ENCODE results near the gene TBX18.
A peak's percentile ranks its signal among the peaks of the same experiment; 100 is the strongest.

TBX18 gene

DNA sequence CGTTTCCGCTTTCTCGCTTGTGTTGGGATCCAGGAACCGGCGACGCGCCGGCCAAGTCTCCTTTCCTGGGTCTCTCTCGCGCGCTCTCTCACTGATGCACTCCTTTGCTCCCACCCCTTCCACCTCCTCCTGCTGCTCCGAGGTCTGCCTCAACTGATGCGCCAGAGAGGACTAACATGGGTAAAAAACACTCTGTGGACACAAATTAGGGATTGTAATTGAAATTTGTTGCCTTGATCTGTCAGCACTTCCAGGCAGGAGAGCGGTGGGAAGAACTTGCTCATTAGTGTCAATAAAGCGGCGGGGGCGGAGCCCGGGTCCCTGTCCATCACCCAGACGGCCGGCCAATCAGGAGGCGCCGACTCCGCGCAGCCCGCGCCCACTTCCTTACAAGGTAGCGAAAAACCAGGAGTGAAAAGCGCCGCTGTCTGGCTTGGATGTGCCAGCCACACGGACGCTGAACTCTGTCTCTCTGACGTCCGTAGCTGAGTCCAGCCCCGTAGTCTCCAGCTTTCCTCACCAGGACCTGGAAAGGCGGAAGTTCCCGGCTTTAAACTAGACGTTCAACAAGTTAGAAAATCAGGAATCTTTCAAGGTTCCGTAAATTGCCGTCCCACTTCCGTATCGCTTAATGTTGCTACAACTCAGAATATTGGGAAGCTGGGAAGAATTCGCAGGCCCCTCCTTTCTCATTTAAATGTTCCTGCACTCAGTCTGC lies at the start of gene TBX18:
TSS of gene TBX18 (minus strand) at position 267 of the 718 bp plus-strand sequence. CDS start 417 bp downstream, outside the sequence.
- no peak for DNase-seq (ENCODE audit: insufficient read length, low spot score)
- no peak for FAIRE-seq
- TF ChIP-seq POLR2A (IDR thresholded peaks at IDR 0.05; ENCODE audit: low read depth, low read length): no peak

GRCh38 chr6:84811351-84811750 lies 47.0 kb upstream of the TBX18 start:
- no peak for TF ChIP-seq POLR2A (IDR thresholded peaks at IDR 0.05; ENCODE audit: low read depth, low read length)
- FAIRE-seq (peak; percentile 58), DNase-seq (ENCODE audit: insufficient read length, low spot score) (no peak)

DNA sequence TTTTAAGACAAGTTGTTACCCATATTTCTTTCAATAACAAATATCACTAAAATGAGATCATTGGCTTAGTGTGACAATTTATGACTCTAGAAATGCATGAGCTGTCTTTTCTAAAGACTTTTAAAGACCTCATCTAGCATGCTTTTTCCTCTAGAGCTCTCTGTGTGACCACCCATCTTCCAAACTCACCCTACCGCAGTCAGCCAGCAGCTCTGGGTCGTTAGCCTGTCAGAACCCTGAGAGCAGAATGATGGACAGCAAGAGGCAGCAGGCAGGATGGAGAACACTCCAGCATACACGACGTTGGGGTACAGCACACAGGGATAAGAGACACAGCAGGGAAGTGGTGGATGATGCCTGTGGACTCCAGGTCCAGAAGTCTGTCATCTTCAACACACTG lies 45.1 kb upstream of the TBX18 start:
- DNase-seq (ENCODE audit: insufficient read length, low spot score) (no peak), FAIRE-seq (peak; percentile 33)
- TF ChIP-seq POLR2A (IDR thresholded peaks at IDR 0.05; ENCODE audit: low read depth, low read length): no peak

- no peak for TF ChIP-seq POLR2A (IDR thresholded peaks at IDR 0.05; ENCODE audit: low read depth, low read length)
- DNase-seq (ENCODE audit: insufficient read length, low spot score): no peak
- FAIRE-seq: no peak
Measured at GRCh38 chr6:84808491-84809061, 44.2 kb upstream of the TBX18 start.

DNA sequence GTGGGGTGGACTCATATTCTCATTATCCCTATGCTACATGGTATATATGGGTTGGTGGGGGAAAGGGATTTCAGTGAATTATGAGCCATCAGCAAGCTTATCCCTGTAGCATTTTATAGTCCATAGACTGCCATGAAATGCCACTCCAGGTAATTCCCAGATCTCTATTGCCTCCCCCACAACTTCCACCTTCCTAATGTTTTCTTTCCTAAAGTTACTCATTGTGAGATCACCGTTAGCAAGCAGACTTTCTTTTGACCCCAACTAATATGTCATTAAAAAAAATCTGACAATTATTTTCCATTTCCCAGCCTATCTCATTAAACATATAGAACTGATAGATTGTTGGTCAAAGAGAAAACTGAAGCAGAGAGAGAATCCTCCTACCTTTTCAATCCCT lies 40.7 kb upstream of the TBX18 start:
- no peak for TF ChIP-seq POLR2A (IDR thresholded peaks at IDR 0.05; ENCODE audit: low read depth, low read length)
- no peak for DNase-seq (ENCODE audit: insufficient read length, low spot score)
- FAIRE-seq: peak; percentile 89

GRCh38 chr6:84804720-84805119 lies 40.3 kb upstream of the TBX18 start:
- TF ChIP-seq POLR2A (IDR thresholded peaks at IDR 0.05; ENCODE audit: low read depth, low read length): no peak
- FAIRE-seq (no peak), DNase-seq (ENCODE audit: insufficient read length, low spot score) (peak; percentile 15)

DNA sequence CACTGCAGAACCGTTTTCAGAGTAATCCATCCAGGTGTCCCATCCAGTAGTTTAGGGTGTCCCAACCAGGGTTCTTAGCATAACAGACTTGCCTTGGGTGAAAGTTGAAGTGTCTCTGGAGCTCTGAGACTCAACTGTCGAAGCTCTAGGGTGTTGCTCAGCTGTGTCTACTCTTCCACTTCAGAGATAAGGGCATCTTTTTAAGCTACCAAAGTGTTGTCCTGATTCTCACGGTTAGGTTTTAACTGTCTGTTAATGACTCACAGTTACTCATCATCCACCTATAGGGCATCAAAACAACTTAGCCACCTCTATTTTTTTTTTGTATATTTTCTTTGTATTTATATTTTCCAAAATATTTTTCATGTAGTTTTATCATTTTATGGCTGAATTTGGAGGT lies 36.9 kb upstream of the TBX18 start:
- FAIRE-seq (no peak), DNase-seq (ENCODE audit: insufficient read length, low spot score) (no peak)
- TF ChIP-seq POLR2A (IDR thresholded peaks at IDR 0.05; ENCODE audit: low read depth, low read length): no peak

DNA sequence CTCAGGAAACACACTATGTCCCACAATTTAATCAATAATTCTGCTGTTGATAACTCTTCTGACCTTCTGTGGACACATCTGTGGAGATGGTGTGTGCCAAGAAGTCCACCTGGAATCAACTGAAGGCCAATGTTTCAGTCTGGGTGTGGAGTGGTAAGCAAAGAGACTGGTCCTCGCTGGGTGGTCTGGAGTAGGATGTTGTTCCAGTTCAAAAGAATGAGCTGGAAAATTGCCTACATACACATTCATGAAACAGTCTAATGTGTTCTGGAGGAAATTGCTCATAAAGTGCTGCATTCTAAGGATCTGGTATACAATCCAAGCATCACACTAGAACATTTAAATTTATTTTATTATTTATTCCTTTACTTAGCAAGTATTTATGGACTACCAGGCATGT lies 33.9 kb upstream of the TBX18 start:
- FAIRE-seq (no peak), DNase-seq (ENCODE audit: insufficient read length, low spot score) (no peak)
- no peak for TF ChIP-seq POLR2A (IDR thresholded peaks at IDR 0.05; ENCODE audit: low read depth, low read length)

- DNase-seq (ENCODE audit: insufficient read length, low spot score): no peak
- FAIRE-seq: no peak
- TF ChIP-seq POLR2A (IDR thresholded peaks at IDR 0.05; ENCODE audit: low read depth, low read length): no peak
Measured at GRCh38 chr6:84796343-84796742, 31.9 kb upstream of the TBX18 start.

DNA sequence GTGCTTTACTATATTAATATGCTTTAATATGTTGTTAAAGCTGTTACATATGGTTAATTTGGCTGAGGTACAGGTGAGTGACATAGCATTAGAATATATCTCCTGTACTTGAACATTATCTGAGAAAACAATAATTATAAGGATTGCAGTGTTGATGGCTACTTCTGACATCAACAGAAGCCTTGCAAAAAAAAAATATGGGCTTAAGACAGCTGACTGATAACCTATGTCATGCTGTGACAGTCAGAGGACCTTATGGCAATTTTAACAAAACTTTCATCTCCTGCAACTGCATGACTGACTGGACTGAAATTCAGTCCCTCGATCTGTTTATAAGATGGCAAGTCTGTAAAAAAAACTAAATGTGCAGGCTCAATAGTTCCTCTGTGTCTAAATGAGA lies 27.5 kb upstream of the TBX18 start:
- DNase-seq (ENCODE audit: insufficient read length, low spot score): no peak
- FAIRE-seq: no peak
- no peak for TF ChIP-seq POLR2A (IDR thresholded peaks at IDR 0.05; ENCODE audit: low read depth, low read length)

DNA sequence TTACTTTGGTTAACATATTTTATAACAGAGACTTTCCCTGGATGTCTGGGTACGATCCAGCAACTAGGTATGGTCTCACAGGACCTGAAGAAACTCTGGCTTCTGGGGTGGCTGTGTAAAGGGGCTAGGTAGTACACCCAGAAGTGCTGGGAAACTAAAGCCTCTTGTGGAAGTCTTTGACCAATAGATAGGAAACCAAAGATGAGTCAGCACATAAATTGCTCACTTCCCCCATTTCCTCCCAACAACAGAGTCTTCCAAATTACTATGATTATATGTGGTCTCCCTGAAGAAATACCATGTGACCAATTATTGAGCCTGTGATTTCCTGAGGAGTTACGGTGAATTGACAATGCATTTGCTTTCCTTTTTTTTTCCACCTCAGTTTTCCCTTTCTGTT lies 26.8 kb upstream of the TBX18 start:
- DNase-seq (ENCODE audit: insufficient read length, low spot score) (no peak), FAIRE-seq (peak; percentile 84)
- no peak for TF ChIP-seq POLR2A (IDR thresholded peaks at IDR 0.05; ENCODE audit: low read depth, low read length)

GRCh38 chr6:84789170-84789569 lies 24.8 kb upstream of the TBX18 start:
- TF ChIP-seq POLR2A (IDR thresholded peaks at IDR 0.05; ENCODE audit: low read depth, low read length): no peak
- DNase-seq (ENCODE audit: insufficient read length, low spot score): no peak
- FAIRE-seq: no peak

- no peak for FAIRE-seq
- TF ChIP-seq POLR2A (IDR thresholded peaks at IDR 0.05; ENCODE audit: low read depth, low read length): no peak
- no peak for DNase-seq (ENCODE audit: insufficient read length, low spot score)
Measured at GRCh38 chr6:84788689-84789088, 24.3 kb upstream of the TBX18 start.

DNA sequence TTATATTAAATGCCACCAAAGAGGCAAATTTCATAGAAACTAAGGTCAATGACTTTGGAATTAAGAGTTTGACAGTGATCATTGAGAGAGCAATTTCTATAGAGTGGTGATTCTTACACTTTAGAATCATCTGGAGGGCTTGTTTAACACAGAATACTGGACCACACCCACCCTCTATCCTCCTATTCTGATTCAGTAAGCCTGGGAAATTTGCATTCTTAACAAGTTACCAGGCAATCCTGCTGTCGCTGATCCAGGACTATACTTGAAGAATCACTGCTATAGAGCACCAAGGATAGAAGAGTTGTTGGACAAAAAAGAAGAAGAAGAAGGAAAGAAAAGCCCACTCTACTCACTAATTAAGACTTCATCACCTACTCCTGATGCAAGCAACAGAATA lies 21.3 kb upstream of the TBX18 start:
- no peak for DNase-seq (ENCODE audit: insufficient read length, low spot score)
- no peak for TF ChIP-seq POLR2A (IDR thresholded peaks at IDR 0.05; ENCODE audit: low read depth, low read length)
- FAIRE-seq: no peak

GRCh38 chr6:84779917-84780316 lies 15.5 kb upstream of the TBX18 start:
- TF ChIP-seq POLR2A (IDR thresholded peaks at IDR 0.05; ENCODE audit: low read depth, low read length): no peak
- DNase-seq (ENCODE audit: insufficient read length, low spot score): no peak
- FAIRE-seq: no peak
